WTC11 (cell line): ENCODE data around the gene NAB2. TPM values are rescaled to one million over a fixed set of nuclear protein-coding genes. Genes with fewer than 3 reads are reported as not detected.

Source experiments
- ATAC-seq: fragments of 200-7000 bp; cut with Tn5 transposase; 2 replicates; pipeline ENCODE4 v1.10.0; 2021; ENCODE audit warnings: mild to moderate bottlenecking, moderate library complexity
- CTCF ChIA-PET: fragments of 300-600 bp; sonication (Branson Sonifier 250); formaldehyde crosslinking; loops from one replicate; lab custom pipeline; 2021; ENCODE audit warnings: antibody characterized with exemption; lab: Charles Lee
- POLR2A ChIA-PET: fragments of 350-600 bp; sonication (Branson Sonifier 250); formaldehyde crosslinking; loops from one replicate; lab custom pipeline; 2021; ENCODE audit warnings: antibody characterized with exemption; lab: Charles Lee
- DNase-seq: peaks from one replicate; pipeline ENCODE4 v3.0.0; 2021; ENCODE audit warnings: low spot score
- H3K27ac Mint-ChIP-seq: 2 replicates; pipeline ENCODE4 v1.8.0; 2021; ENCODE audit warnings: mixed read lengths
- H3K27me3 Mint-ChIP-seq: 2 replicates; pipeline ENCODE4 v1.8.0; 2021; ENCODE audit warnings: low read depth, mild to moderate bottlenecking, moderate library complexity, mixed read lengths
- H3K36me3 Mint-ChIP-seq: 2 replicates; pipeline ENCODE4 v1.8.0; 2021; ENCODE audit warnings: mixed read lengths
- H3K4me1 Mint-ChIP-seq: 2 replicates; pipeline ENCODE4 v1.8.0; 2022; ENCODE audit warnings: mixed read lengths
- H3K4me3 Mint-ChIP-seq: 2 replicates; pipeline ENCODE4 v1.8.0; 2021; ENCODE audit warnings: mild to moderate bottlenecking, moderate library complexity, mixed read lengths
- H3K9me3 Mint-ChIP-seq: 2 replicates; pipeline ENCODE4 v1.8.0; 2021; ENCODE audit warnings: mixed read lengths
- EMX1 ChIP-seq: fragments of 250-450 bp; sonication (Bioruptor Pico); IDR thresholded peaks from 2 replicates; pipeline ENCODE4 v1.8.0; 2021; ENCODE audit warnings: mild to moderate bottlenecking
- FOXJ3 ChIP-seq: sonication (generic); formaldehyde crosslinking; IDR thresholded peaks from 2 replicates; pipeline ENCODE4 v1.9.0; 2021; ENCODE audit warnings: missing genetic modification reagents, mild to moderate bottlenecking, borderline replicate concordance
- FOXK1 ChIP-seq: sonication (generic); formaldehyde crosslinking; IDR thresholded peaks from 2 replicates; pipeline ENCODE4 v1.8.0; 2022; ENCODE audit warnings: mild to moderate bottlenecking, moderate library complexity, missing genetic modification reagents
- GABPB1 ChIP-seq: sonication (generic); formaldehyde crosslinking; IDR thresholded peaks from 2 replicates; pipeline ENCODE4 v1.8.1; 2023; ENCODE audit warnings: mild to moderate bottlenecking, missing genetic modification reagents
- HMGA2 ChIP-seq: fragments of 250-450 bp; sonication (Bioruptor Pico); IDR thresholded peaks from 2 replicates; pipeline ENCODE4 v1.4.0; 2021; ENCODE audit warnings: mild to moderate bottlenecking, moderate library complexity
- MXD4 ChIP-seq: fragments of 250-450 bp; sonication (Bioruptor Pico); IDR thresholded peaks from 2 replicates; pipeline ENCODE4 v1.8.0; 2021; ENCODE audit warnings: mild to moderate bottlenecking, moderate library complexity, borderline replicate concordance
- NFE2L1 ChIP-seq: sonication (generic); formaldehyde crosslinking; IDR thresholded peaks from 2 replicates; pipeline ENCODE4 v1.8.1; 2023; ENCODE audit warnings: missing genetic modification reagents
- NR1H2 ChIP-seq: sonication (generic); formaldehyde crosslinking; IDR thresholded peaks from 2 replicates; pipeline ENCODE4 v1.9.0; 2021; ENCODE audit warnings: mild to moderate bottlenecking, moderate library complexity, missing genetic modification reagents
- TCF7 ChIP-seq: sonication (generic); formaldehyde crosslinking; IDR thresholded peaks from 2 replicates; pipeline ENCODE4 v1.8.0; 2022; ENCODE audit warnings: mild to moderate bottlenecking, low read depth, missing genetic modification reagents, moderate library complexity
- TEAD4 ChIP-seq: sonication (generic); formaldehyde crosslinking; IDR thresholded peaks from 2 replicates; pipeline ENCODE4 v1.8.0; 2022; ENCODE audit warnings: mild to moderate bottlenecking, missing genetic modification reagents
- ZNF423 ChIP-seq: fragments of 250-450 bp; sonication (Bioruptor Pico); IDR thresholded peaks from 2 replicates; pipeline ENCODE4 v2.1.2; 2022; ENCODE audit warnings: mild to moderate bottlenecking, moderate library complexity
- ZNF671 ChIP-seq: fragments of 250-450 bp; sonication (Bioruptor Pico); IDR thresholded peaks from 2 replicates; pipeline ENCODE4 v1.8.0; 2021; ENCODE audit warnings: mild to moderate bottlenecking
- total RNA-seq: library from RNA; stranded (reverse); gene quantifications from 3 replicates; pipeline ENCODE4 v1.2.3, GENCODE V29; 2021
- TF ChIP-seq, protein P1 (sequence below): sonication (generic); formaldehyde crosslinking; IDR thresholded peaks from 2 replicates; pipeline ENCODE4 v1.8.1; 2023; ENCODE audit warnings: mild to moderate bottlenecking, missing genetic modification reagents
- TF ChIP-seq, protein P2 (sequence below): sonication (generic); formaldehyde crosslinking; IDR thresholded peaks from 2 replicates; pipeline ENCODE4 v1.8.1; 2022; ENCODE audit warnings: low read depth, mild to moderate bottlenecking, moderate library complexity, missing genetic modification reagents, borderline replicate concordance
- TF ChIP-seq, protein P3 (sequence below): sonication (generic); formaldehyde crosslinking; IDR thresholded peaks from 2 replicates; pipeline ENCODE4 v1.8.1; 2022; ENCODE audit warnings: mild to moderate bottlenecking, missing genetic modification reagents, moderate library complexity, borderline replicate concordance
- TF ChIP-seq, protein P4 (sequence below): sonication (generic); formaldehyde crosslinking; IDR thresholded peaks from 2 replicates; pipeline ENCODE4 v1.8.0; 2022; ENCODE audit warnings: mild to moderate bottlenecking, missing genetic modification reagents
- TF ChIP-seq, protein P5 (sequence below): sonication (generic); formaldehyde crosslinking; IDR thresholded peaks from 2 replicates; pipeline ENCODE4 v1.8.0; 2022; ENCODE audit warnings: mild to moderate bottlenecking, missing genetic modification reagents
- TF ChIP-seq, protein P6 (sequence below): sonication (generic); formaldehyde crosslinking; IDR thresholded peaks from 2 replicates; pipeline ENCODE4 v1.8.1; 2023; ENCODE audit warnings: mild to moderate bottlenecking, moderate library complexity, missing genetic modification reagents
- TF ChIP-seq, protein P7 (sequence below): fragments of 200-600 bp; IDR thresholded peaks from 2 replicates; pipeline ENCODE4 v1.8.0; 2022; ENCODE audit warnings: antibody characterized with exemption

The NAB2 gene
- total RNA-seq, 1 experiment from 2014 or later, result 20.5 TPM

DNA sequence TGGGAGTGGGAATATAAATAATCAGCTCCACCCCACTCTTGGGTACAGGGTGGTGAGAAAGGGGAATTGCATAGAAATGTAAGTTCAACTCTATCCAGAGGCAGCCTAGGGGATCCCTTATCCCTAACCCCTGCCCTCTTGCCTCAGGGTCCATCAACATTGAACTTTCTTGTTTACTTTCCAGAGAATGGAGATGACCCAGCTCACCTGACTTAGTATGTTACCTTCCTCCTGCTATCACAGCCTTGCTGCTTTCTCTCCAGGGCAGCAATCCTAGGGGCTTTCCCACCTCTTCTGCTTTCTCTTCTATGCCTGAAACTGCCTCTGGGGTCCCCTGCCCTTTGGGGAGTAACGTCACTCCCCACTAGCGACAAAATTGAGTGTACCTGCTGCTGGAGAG is 42.0 kb downstream of the NAB2 start:
- CTCF ChIA-PET, result interaction anchor here (1.1 to 5.9 kb wide), 4 partner anchors 19 to 94 kb away, joined by 4 to 112 read pairs (median 6); no protein-coding TSS in a partner anchor
- no peak overlapping the region for H3K27ac Mint-ChIP-seq
- H3K9me3 Mint-ChIP-seq, result no peaks in the 10 kb centered on the region
- no peaks in the 10 kb centered on the region for H3K36me3 Mint-ChIP-seq
- POLR2A ChIA-PET, result no interaction called here
- ATAC-seq (no peak), DNase-seq (no peak)
- no peak for TF ChIP-seq FOXK1 (CRISPR knock-in tag)
- no peak for TF ChIP-seq ZNF671 (CRISPR knock-in tag)
- peak; percentile 47; the same call in 1 of the 2 replicates for TF ChIP-seq GABPB1
- no peaks in the 10 kb centered on the region for H3K27me3 Mint-ChIP-seq
- H3K4me1 Mint-ChIP-seq, result peaks cover 74% of the 10 kb centered on the region
- peak overlapping the region; percentile 85 for H3K4me3 Mint-ChIP-seq

DNA sequence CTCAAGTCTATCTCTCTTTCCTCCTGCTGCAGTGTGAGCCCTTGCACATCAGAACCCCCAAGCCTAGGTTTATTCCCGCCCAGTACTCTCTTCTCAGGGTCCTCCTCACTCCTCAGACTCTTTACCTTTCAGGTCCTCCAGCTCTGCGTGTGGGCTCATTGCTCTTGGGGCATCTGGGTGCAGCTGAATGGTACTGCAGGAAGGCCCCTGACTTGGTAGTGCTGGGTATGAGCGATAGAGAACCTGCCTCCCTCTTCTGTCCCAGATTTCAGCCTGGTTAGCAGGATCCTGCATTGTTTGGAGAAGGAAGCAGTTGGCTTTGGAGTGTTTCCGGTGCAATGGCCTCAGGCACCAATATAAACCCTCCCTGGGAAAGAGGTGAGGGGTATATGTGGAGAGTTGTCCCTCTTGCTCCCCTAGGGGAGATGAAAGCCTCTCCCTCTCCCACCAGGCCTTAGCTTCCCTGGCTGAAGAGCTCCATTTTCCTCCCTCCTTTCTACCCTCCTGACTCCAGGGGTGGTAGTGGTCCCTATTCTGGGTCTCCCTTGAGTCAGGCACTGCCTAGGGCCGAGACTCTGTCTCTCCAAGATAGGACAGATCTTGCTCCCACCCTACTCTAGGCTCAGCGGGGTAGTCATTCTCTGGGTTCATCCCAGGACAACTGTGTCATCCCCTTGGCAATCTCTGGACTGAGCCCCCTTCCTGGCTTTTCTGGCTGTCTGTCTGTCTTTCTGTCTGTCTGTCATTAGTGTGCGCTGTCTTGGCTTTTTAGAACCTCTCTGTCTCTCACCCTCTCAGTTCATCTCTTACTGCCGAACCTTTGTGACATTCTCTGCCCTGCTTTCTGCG is 43.2 kb downstream of the NAB2 start:
- Mint-ChIP-seq H3K4me3 (peak overlapping the region; percentile 6; the same call in 1 of the 2 replicates), H3K4me1 (peaks cover 70% of the 10 kb centered on the region), H3K36me3 (no peaks in the 10 kb centered on the region), H3K27me3 (no peaks in the 10 kb centered on the region), H3K27ac (peak overlapping the region; percentile 84; the same call in 1 of the 2 replicates), H3K9me3 (no peaks in the 10 kb centered on the region)
- ChIA-PET POLR2A (interaction anchor here (1.0 kb wide), 1 partner anchor 97 kb away, joined by 3 read pairs; the partner anchor contains the start of gene SHMT2), CTCF (interaction anchor here (0.9 to 2.5 kb wide), 7 partner anchors 8 to 495 kb away, joined by 3 to 11 read pairs (median 7); partner anchors contain the start of gene STAT6)
- no peak for ATAC-seq
- DNase-seq, result no peak
- TF ChIP-seq NR1H2 (CRISPR knock-in tag) (no peak), TEAD4 (CRISPR knock-in tag) (no peak), ZNF423 (CRISPR knock-in tag) (no peak), HMGA2 (no peak), NFE2L1 (CRISPR knock-in tag) (no peak), FOXJ3 (no peak), MXD4 (no peak), EMX1 (CRISPR knock-in tag) (no peak), TCF7 (no peak)
- TF ChIP-seq, protein P1, sequence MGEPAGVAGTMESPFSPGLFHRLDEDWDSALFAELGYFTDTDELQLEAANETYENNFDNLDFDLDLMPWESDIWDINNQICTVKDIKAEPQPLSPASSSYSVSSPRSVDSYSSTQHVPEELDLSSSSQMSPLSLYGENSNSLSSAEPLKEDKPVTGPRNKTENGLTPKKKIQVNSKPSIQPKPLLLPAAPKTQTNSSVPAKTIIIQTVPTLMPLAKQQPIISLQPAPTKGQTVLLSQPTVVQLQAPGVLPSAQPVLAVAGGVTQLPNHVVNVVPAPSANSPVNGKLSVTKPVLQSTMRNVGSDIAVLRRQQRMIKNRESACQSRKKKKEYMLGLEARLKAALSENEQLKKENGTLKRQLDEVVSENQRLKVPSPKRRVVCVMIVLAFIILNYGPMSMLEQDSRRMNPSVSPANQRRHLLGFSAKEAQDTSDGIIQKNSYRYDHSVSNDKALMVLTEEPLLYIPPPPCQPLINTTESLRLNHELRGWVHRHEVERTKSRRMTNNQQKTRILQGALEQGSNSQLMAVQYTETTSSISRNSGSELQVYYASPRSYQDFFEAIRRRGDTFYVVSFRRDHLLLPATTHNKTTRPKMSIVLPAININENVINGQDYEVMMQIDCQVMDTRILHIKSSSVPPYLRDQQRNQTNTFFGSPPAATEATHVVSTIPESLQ (CRISPR knock-in tag), result no peak
- TF ChIP-seq, protein P2, sequence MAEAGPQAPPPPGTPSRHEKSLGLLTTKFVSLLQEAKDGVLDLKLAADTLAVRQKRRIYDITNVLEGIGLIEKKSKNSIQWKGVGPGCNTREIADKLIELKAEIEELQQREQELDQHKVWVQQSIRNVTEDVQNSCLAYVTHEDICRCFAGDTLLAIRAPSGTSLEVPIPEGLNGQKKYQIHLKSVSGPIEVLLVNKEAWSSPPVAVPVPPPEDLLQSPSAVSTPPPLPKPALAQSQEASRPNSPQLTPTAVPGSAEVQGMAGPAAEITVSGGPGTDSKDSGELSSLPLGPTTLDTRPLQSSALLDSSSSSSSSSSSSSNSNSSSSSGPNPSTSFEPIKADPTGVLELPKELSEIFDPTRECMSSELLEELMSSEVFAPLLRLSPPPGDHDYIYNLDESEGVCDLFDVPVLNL (CRISPR knock-in tag), result no peak
- TF ChIP-seq, protein P3, sequence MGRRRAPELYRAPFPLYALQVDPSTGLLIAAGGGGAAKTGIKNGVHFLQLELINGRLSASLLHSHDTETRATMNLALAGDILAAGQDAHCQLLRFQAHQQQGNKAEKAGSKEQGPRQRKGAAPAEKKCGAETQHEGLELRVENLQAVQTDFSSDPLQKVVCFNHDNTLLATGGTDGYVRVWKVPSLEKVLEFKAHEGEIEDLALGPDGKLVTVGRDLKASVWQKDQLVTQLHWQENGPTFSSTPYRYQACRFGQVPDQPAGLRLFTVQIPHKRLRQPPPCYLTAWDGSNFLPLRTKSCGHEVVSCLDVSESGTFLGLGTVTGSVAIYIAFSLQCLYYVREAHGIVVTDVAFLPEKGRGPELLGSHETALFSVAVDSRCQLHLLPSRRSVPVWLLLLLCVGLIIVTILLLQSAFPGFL (CRISPR knock-in tag), result no peak
- TF ChIP-seq, protein P4, sequence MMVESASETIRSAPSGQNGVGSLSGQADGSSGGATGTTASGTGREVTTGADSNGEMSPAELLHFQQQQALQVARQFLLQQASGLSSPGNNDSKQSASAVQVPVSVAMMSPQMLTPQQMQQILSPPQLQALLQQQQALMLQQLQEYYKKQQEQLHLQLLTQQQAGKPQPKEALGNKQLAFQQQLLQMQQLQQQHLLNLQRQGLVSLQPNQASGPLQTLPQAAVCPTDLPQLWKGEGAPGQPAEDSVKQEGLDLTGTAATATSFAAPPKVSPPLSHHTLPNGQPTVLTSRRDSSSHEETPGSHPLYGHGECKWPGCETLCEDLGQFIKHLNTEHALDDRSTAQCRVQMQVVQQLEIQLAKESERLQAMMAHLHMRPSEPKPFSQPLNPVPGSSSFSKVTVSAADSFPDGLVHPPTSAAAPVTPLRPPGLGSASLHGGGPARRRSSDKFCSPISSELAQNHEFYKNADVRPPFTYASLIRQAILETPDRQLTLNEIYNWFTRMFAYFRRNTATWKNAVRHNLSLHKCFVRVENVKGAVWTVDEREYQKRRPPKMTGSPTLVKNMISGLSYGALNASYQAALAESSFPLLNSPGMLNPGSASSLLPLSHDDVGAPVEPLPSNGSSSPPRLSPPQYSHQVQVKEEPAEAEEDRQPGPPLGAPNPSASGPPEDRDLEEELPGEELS, result no peak
- TF ChIP-seq, protein P5, sequence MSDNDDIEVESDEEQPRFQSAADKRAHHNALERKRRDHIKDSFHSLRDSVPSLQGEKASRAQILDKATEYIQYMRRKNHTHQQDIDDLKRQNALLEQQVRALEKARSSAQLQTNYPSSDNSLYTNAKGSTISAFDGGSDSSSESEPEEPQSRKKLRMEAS (CRISPR knock-in tag), result no peak
- TF ChIP-seq, protein P6, sequence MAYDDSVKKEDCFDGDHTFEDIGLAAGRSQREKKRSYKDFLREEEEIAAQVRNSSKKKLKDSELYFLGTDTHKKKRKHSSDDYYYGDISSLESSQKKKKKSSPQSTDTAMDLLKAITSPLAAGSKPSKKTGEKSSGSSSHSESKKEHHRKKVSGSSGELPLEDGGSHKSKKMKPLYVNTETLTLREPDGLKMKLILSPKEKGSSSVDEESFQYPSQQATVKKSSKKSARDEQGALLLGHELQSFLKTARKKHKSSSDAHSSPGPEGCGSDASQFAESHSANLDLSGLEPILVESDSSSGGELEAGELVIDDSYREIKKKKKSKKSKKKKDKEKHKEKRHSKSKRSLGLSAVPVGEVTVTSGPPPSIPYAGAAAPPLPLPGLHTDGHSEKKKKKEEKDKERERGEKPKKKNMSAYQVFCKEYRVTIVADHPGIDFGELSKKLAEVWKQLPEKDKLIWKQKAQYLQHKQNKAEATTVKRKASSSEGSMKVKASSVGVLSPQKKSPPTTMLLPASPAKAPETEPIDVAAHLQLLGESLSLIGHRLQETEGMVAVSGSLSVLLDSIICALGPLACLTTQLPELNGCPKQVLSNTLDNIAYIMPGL (CRISPR knock-in tag), result no peak
- TF ChIP-seq, protein P7, sequence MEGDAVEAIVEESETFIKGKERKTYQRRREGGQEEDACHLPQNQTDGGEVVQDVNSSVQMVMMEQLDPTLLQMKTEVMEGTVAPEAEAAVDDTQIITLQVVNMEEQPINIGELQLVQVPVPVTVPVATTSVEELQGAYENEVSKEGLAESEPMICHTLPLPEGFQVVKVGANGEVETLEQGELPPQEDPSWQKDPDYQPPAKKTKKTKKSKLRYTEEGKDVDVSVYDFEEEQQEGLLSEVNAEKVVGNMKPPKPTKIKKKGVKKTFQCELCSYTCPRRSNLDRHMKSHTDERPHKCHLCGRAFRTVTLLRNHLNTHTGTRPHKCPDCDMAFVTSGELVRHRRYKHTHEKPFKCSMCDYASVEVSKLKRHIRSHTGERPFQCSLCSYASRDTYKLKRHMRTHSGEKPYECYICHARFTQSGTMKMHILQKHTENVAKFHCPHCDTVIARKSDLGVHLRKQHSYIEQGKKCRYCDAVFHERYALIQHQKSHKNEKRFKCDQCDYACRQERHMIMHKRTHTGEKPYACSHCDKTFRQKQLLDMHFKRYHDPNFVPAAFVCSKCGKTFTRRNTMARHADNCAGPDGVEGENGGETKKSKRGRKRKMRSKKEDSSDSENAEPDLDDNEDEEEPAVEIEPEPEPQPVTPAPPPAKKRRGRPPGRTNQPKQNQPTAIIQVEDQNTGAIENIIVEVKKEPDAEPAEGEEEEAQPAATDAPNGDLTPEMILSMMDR, result no peak
